Parietal lobe (tissue), 2 donors: ENCODE results near the gene ITCH. TPM values are rescaled to one million over a fixed set of nuclear protein-coding genes. Genes with fewer than 3 reads are reported as not detected.

Source experiments
- small RNA-seq: library from RNA; depleted of rRNA; stranded (forward); fragments of <200 nt; gene quantifications from one replicate; pipeline ENCODE3, GENCODE V24; 2014; ENCODE audit warnings: low replicate concordance
- total RNA-seq: library from RNA; depleted of rRNA; stranded (reverse); fragments of >200 nt; gene quantifications from one replicate; pipeline ENCODE4 v1.2.3, GENCODE V29; 2014

ITCH gene
- total RNA-seq = 78.3 TPM

DNA sequence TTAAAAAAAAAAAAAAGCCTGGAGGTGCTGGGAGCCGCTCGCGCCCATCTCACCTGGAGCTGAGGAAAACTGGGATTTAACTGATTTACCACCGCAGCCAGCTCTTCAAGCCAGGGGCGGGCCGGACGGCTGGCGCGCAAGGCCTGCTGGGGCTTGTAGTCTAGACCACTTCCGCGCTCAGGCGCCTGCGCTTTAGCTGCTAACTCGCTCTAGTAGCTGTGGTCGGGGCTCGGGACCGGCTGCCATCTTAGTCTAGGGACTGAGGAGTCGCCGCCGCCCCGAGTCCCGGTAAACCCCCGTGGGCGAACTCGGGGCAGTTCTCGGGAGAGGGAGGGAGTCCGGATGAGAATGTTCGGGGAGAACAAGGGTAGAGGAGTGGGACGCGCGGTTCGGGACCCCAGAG is at the start of gene ITCH:
Gene ITCH (plus strand): TSS at position 212 of the 403 bp plus-strand sequence. CDS start 30,539 bp downstream, outside the sequence.

DNA sequence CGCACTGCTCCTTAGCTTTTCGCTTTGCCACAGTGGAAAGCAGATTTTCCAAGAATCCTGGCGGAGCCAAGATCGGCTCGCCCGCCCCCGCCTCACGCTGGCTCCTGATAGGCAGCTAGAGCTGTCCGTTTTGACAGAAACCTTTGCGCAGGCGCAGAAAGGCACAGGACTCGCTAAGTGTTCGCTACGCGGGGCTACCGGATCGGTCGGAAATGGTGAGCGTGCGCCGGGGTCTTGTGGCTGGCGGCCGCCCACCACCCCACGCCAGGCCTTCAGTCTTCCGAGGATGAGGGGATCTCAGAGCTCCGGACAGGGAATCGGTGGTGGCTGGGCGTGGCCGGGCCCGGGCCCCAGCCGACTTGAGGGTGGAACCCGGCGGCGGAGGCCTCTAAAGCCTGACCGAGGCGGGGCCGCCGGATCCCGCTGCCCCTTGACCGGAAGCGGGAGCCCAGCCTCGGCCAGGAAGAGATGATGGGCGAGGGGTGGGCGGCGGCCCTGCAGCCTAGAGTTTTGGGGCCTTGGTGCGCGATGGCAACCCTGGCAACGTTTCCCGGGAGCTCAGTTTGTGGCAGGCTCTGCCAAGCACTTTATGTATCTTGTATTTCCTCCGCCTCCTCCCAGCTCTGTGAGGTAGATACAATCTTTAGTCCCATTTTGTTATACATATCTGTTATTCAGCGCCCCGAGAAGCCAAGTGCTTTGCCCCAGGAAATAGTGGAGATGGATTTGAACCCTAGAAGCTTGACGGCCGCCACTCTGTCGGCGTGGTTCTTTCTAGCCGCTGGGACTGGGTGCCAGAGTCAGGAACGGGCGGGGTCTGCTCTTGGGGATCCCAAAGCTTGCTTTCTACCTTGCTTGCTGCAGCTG is 153.4 kb downstream of the ITCH start, which contains the start of gene DYNLRB1:
Gene DYNLRB1 (plus strand): TSS at position 176 of the 867 bp plus-strand sequence. CDS start 37 bp downstream, at position 213.

DNA sequence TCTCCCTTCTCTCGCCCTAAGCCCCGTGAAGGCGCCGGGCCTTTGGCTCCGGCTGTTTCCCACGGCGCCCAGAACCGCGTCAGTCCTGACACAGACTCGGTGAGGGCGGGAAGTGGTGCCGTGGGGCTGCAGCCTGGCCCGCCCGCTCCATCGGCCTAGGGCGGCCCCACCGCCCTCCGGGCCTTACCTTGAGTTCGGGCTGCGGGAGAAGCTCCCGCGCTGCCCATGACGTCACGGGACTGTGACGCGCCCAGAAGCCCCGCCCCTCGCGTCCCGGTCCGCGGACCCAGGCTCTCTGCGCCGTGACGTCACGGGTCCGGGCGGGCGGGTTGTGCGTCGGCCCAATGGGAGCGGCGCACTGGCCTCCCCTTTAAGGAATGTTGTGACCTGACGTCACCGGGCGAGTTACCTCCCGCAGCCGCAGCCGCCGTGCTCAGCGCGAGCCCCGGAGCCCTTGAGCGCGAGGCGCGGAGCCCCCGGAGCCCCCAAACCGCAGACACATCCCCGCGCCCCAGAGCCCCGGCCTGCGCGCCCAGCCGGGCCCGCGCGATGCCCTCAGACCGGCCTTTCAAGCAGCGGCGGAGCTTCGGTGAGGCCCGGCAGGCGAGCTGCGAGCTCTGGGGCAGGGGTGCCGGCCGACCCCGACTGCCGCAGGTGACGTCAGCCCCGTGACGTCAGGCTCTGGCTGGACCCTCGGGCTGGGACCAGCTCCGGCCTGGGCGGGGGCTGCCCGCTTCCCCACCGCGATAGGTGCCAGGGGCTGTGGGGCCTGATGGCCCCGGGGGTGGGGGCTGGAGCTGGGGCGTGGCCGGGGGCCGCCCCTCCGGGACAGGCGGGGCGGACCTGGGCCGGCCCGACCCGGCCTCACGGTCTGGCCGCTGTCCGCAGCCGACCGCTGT is 195.5 kb downstream of the ITCH start, which contains the start of gene MAP1LC3A:
Gene MAP1LC3A (plus strand): TSS at position 399 of the 899 bp plus-strand sequence. CDS start 151 bp downstream, at position 550.

Small RNAs within 50 kb of the gene (small RNA-seq; reads per million reads assigned to genes)
- gene AL356299.1 (not detected), gene MIR644A (not detected), gene RF00019 (not detected)

Other genes with a start within 250 kb of the ITCH start
- gene ASIP, start 121.8 kb upstream of the ITCH start, total RNA-seq = not detected
- gene AHCY, start 59.9 kb upstream of the ITCH start, total RNA-seq = 45.7 TPM
- 59.5 TPM for gene DYNLRB1, start 153.1 kb downstream of the ITCH start, total RNA-seq
- 57.6 TPM for gene MAP1LC3A, start 195.4 kb downstream of the ITCH start, total RNA-seq